Cardiac muscle cell (in vitro differentiated cells and primary cell): ENCODE results near the gene RAB36. TPM values are rescaled to one million over a fixed set of nuclear protein-coding genes. Genes with fewer than 3 reads are reported as not detected.
A peak's percentile ranks its signal among the peaks of the same experiment; 100 is the strongest.

Experiments
- DNase-seq, 2 donors: peaks; one replicate each; pipeline versions ENCODE4 v3.0.0 to v3.0.0-alpha.2; 2010 to 2017; ENCODE audit warnings: low read depth in 1 of 2, low spot score in 1 of 2
- H3K27ac ChIP-seq: fragments of 200-600 bp; sonication (generic); 2 replicates; pipeline ENCODE4 v1.5.1; 2016
- H3K27me3 ChIP-seq: fragments of 200-600 bp; sonication (generic); 2 replicates; pipeline ENCODE4 v1.6.0; 2016; ENCODE audit warnings: control low read depth
- H3K36me3 ChIP-seq: fragments of 200-600 bp; sonication (generic); 2 replicates; pipeline ENCODE4 v1.5.1; 2016; ENCODE audit warnings: control low read depth
- H3K4me1 ChIP-seq: fragments of 200-600 bp; sonication (generic); 2 replicates; pipeline ENCODE4 v1.8.1; 2017; ENCODE audit warnings: low read depth, mild to moderate bottlenecking, mixed run types
- H3K4me3 ChIP-seq: fragments of 200-600 bp; sonication (generic); 2 replicates; pipeline ENCODE4 v1.5.1; 2016; ENCODE audit warnings: mild to moderate bottlenecking
- H3K9me3 ChIP-seq: fragments of 200-600 bp; sonication (generic); 2 replicates; pipeline ENCODE4 v1.5.1; 2017; ENCODE audit warnings: low read depth, mild to moderate bottlenecking, control low read depth
- polyA plus RNA-seq: library from polyadenylated mRNA; unstranded; fragments of >200 nt; fragmentation: Nextera tagmentation; extraction: Ambion mirVana; gene quantifications from 2 replicates; pipeline ENCODE4 v1.2.1, GENCODE V29; 2016
- total RNA-seq: library from RNA; depleted of rRNA; stranded (reverse); fragments of >200 nt; gene quantifications from 2 replicates; pipeline ENCODE4 v1.2.3, GENCODE V29; 2016
- TF ChIP-seq, protein P1 (sequence below): IDR thresholded peaks from 2 replicates; pipeline ENCODE4 v1.5.1; 2012; ENCODE audit warnings: low read depth, mild to moderate bottlenecking, low read length

Gene RAB36
- total and polyA plus RNA-seq, 2 experiments from 2014 or later = 2.9 to 6.7 TPM

GRCh38 chr22:23182309-23183060 is 37.2 kb downstream of the RAB36 start:
- H3K27me3 ChIP-seq = no peaks in the 10 kb centered on the region
- H3K27ac ChIP-seq = peak overlapping the region; percentile 23
- peaks cover 21% of the 10 kb centered on the region for H3K4me1 ChIP-seq
- no peaks in the 10 kb centered on the region for H3K9me3 ChIP-seq
- H3K36me3 ChIP-seq = no peaks in the 10 kb centered on the region
- TF ChIP-seq, protein P1, sequence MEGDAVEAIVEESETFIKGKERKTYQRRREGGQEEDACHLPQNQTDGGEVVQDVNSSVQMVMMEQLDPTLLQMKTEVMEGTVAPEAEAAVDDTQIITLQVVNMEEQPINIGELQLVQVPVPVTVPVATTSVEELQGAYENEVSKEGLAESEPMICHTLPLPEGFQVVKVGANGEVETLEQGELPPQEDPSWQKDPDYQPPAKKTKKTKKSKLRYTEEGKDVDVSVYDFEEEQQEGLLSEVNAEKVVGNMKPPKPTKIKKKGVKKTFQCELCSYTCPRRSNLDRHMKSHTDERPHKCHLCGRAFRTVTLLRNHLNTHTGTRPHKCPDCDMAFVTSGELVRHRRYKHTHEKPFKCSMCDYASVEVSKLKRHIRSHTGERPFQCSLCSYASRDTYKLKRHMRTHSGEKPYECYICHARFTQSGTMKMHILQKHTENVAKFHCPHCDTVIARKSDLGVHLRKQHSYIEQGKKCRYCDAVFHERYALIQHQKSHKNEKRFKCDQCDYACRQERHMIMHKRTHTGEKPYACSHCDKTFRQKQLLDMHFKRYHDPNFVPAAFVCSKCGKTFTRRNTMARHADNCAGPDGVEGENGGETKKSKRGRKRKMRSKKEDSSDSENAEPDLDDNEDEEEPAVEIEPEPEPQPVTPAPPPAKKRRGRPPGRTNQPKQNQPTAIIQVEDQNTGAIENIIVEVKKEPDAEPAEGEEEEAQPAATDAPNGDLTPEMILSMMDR = no peak
- peak overlapping the region; percentile 76 for H3K4me3 ChIP-seq
- DNase-seq = peak in 1 of 2 donors; percentile 43

DNA sequence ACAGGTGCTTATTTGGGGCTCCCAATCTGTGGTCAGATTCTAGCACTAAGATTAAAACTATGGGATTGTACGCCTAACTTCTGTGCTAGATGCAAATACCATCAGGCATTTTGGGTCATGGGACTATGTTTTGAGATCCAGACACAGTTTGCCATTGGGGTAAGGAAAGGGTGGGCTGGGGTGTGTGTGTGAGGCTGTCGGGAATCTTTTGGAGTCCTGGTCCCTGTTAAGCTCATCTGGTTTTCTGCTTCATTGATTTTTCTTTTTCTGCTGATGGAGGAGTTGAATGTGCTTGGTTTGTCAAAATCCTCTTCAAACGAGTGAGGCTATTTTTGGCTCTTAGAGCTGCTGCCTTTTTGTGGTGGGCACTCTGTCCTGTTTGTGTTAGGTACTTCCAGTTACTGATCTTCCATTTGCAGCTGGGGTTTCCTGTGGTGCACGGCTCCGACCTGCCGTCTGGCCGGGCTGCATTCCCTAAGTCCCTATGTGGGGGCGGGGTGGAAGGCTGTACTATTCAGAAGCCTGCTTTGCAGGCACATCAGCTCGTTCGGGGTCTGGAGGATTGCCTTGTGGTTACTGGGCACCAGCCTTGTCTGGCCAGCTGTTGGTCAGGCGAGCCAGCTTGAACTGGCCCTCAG is 37.9 kb downstream of the RAB36 start:
- H3K4me3 ChIP-seq = peak overlapping the region; percentile 76
- no peaks in the 10 kb centered on the region for H3K9me3 ChIP-seq
- H3K36me3 ChIP-seq = no peaks in the 10 kb centered on the region
- no peaks in the 10 kb centered on the region for H3K27me3 ChIP-seq
- TF ChIP-seq, protein P1 = no peak
- DNase-seq = peak; percentile 76 to 86
- peaks cover 21% of the 10 kb centered on the region for H3K4me1 ChIP-seq
- H3K27ac ChIP-seq = peak overlapping the region; percentile 23

DNA sequence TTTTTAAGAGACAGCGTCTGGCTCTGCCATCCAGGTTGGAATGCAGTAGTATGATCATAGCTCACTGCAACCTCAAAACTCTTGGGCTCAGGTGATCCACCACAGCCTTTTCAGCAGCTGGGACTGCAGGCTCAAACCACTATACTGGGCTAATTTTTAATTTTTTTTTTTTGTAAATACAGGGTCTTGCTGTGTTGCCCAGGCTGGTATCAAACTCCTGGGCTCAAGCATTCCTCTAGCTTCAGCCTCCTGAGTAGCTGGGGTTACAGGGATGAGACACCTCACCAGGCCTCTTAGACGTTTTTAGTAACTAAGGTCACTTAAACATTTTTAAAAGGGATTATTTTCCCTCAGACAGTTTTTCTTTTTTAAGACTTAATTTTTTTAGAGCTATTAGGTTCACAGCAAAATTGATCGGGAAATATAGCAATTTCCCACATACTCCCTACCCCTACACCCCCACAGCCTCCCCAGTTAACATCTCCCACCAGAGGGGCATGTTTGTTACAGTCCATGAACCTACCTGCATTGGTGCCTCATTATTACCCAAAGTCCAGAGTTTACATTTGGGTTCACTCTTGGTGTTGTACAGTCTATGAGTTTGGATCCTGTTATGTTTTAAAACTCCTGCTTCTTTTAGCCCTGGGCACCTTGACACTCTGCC is 39.0 kb downstream of the RAB36 start:
- Histone ChIP-seq H3K36me3 (no peaks in the 10 kb centered on the region), H3K4me3 (no peak overlapping the region), H3K4me1 (peaks cover 21% of the 10 kb centered on the region), H3K27me3 (no peaks in the 10 kb centered on the region), H3K27ac (no peak overlapping the region), H3K9me3 (no peaks in the 10 kb centered on the region)
- DNase-seq = no peak
- TF ChIP-seq, protein P1 = no peak

GRCh38 chr22:23184764-23185113 is 39.5 kb downstream of the RAB36 start:
- TF ChIP-seq, protein P1 = no peak
- Histone ChIP-seq H3K4me3 (no peak overlapping the region), H3K36me3 (no peaks in the 10 kb centered on the region), H3K27ac (no peak overlapping the region), H3K27me3 (no peaks in the 10 kb centered on the region), H3K9me3 (no peaks in the 10 kb centered on the region), H3K4me1 (peaks cover 21% of the 10 kb centered on the region)
- DNase-seq = no peak

DNA sequence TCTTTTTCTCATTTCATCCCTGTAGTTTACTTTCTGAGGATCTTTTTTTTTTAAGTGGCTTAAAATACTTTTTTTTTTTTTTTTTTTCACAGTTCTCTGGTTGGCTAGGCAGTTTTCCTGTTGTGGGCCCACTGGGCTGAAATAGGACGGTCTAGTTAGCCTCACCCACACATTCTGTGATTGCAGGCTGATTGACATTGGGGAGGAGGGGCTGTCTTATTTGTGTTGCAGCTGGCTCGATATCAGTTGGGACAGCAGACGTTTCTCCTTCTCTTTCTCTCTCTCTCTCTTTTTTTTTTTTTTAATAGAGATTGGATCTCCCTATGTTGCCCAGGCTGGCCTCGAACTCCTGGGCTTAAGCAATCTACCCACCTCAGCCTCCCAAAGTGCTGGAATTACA is 41.9 kb downstream of the RAB36 start:
- DNase-seq = peak in 1 of 2 donors; percentile 47

More for the DNA sequence above, 41.9 kb downstream of the RAB36 start:
- Histone ChIP-seq H3K4me3 (no peak overlapping the region), H3K4me1 (peaks cover 24% of the 10 kb centered on the region), H3K9me3 (no peaks in the 10 kb centered on the region), H3K27ac (no peak overlapping the region), H3K36me3 (no peaks in the 10 kb centered on the region), H3K27me3 (no peaks in the 10 kb centered on the region)
- TF ChIP-seq, protein P1 = no peak
